ENCODE measurements around the gene CSNK1E.

DNA sequence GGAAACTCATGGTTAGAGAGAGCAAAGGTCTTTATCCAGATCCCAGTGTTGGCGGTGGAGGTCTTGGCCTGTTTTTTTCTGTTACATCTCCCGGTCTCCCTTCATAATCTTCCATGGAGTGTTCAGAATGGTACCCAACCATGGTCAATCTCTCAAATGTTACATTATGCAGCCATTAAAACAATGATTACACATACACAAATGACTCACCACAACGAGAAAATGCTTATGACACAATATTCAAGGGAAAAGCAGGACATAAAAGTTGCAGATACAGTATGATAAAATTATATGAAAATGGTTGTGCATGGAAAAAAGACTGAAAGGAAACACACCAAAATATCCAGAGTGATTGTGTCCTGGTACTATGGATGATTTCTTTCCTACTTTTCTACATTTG, 17.8 kb upstream of the CSNK1E start:
- TF ChIP-seq POLR2A (IDR thresholded peaks at IDR 0.05; ENCODE audit: extremely low read depth, insufficient read length) (no peak), CTCF (IDR thresholded peaks at IDR 0.05; ENCODE audit: low read depth, low read length) (no peak), MYC (IDR thresholded peaks at IDR 0.05; ENCODE audit: low read depth, low read length) (no peak)
- TF ChIP-seq, protein P1, sequence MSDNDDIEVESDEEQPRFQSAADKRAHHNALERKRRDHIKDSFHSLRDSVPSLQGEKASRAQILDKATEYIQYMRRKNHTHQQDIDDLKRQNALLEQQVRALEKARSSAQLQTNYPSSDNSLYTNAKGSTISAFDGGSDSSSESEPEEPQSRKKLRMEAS (IDR thresholded peaks at IDR 0.05; ENCODE audit: low read depth, low read length) = no peak
